Thyroid gland (tissue), 4 donors: ENCODE data around the gene IL1F10. TPM values are rescaled to one million over a fixed set of nuclear protein-coding genes. Genes with fewer than 3 reads are reported as not detected.

Experiments used
- DNase-seq, 2 donors: peaks; one replicate each; pipeline ENCODE4 v3.0.0-alpha.2; 2019
- H3K27ac ChIP-seq, 3 donors: fragments of 200-600 bp; sonication (generic); 1 replicate in 2 of 3; 2 replicates in 1 of 3; pipeline ENCODE4 v1.5.1; 2016 to 2019; ENCODE audit warnings: mild to moderate bottlenecking in 1 of 3, moderate library complexity in 1 of 3
- H3K27me3 ChIP-seq: fragments of 200-600 bp; sonication (generic); one replicate; pipeline ENCODE4 v1.5.1; 2019
- H3K36me3 ChIP-seq, 2 donors: fragments of 200-600 bp; sonication (generic); one replicate each; pipeline ENCODE4 v1.5.1; 2016 to 2019
- H3K4me1 ChIP-seq, 2 donors: fragments of 200-600 bp; sonication (generic); one replicate each; pipeline ENCODE4 v1.5.1; 2017 to 2019
- H3K4me3 ChIP-seq, 3 donors: fragments of 200-600 bp; sonication (generic); replicated peaks in 1 of 3; 1 replicate in 2 of 3; 2 replicates in 1 of 3; pipeline ENCODE4 v1.5.1; 2016; ENCODE audit warnings: mild to moderate bottlenecking in 1 of 3
- H3K9me3 ChIP-seq: fragments of 200-600 bp; sonication (generic); one replicate; pipeline ENCODE4 v1.5.1; 2017
- CTCF ChIP-seq, 6 experiments: fragments of 200-600 bp in 3 of 6; fragments of 450-650 bp in 3 of 6; sonication (generic) in 3 of 6; IDR thresholded peaks; one replicate each; pipeline ENCODE4 v1.5.1; 2016 to 2019; ENCODE audit warnings: antibody characterized with exemption in 6 of 6, mild to moderate bottlenecking in 2 of 6, inconsistent platforms in 1 of 6, moderate library complexity in 1 of 6
- POLR2A ChIP-seq, 2 donors: fragments of 450-650 bp; IDR thresholded peaks; one replicate each; pipeline ENCODE4 v1.6.1; 2017; ENCODE audit warnings: antibody characterized with exemption in 2 of 2, mild to moderate bottlenecking in 2 of 2, moderate library complexity in 1 of 2
- WGBS, 2 donors: methylation state at CpG; one replicate each; pipeline ENCODE4 v1.1.5; 2017; 5-methylcytosine and 5-hydroxymethylcytosine counted together
- intact Hi-C: fragments of 100-400 bp; cut with DNase I; formaldehyde crosslinking; loops from one replicate; pipeline ENCODE4 v1.15.1; 2023
- total RNA-seq, 4 donors: library from RNA; depleted of rRNA; stranded (reverse); fragments of >200 nt; gene quantifications; one replicate each; pipeline ENCODE4 v1.2.3, GENCODE V29; 2016

The IL1F10 gene
- total RNA-seq, 4 donors from 2014 or later = not detected

GRCh38 chr2:113057117-113057516 is 10.7 kb upstream of the IL1F10 start:
- Histone ChIP-seq H3K27ac (no peak overlapping the region), H3K36me3 (no peaks in the 10 kb centered on the region), H3K4me1 (peaks cover 0 to 4% of the 10 kb centered on the region in 2 donors), H3K27me3 (no peaks in the 10 kb centered on the region), H3K9me3 (no peaks in the 10 kb centered on the region), H3K4me3 (no peak overlapping the region)
- no peak for DNase-seq
- intact Hi-C loops = no loop called here
- 79 to 85% methylated on average over 1 of the region's 1 CpG for WGBS, 2 donors
- TF ChIP-seq CTCF (IDR thresholded peaks at IDR 0.05) (no peak), POLR2A (IDR thresholded peaks at IDR 0.05) (no peak)

DNA sequence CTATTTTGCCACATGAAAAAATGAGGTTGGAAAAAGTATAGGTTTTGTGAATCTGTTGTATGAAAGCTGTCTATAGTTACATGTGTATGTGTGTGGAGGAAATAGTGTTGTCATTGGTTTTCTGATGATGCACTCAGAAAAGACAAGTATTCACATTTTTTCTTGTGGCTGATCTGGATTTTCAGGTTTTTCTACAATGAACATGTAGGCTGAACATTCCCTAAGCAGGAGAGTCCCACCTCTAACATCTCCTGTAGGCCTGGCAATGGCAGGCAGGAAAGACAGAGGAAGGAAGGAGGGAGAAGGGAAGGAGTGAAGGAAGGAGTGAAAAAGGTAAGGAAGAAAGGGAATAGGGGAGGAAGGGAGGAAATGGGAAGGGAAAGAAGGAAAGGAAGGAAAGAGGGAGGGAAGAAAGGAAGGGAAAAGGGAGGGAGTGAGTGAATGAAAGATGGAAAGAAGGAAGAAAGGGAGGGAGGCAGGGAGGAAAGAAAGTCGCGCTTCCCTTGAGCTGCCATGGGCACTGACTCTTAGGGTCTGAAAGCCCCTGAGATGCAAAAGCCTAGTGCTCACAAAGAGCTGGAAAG is 9.3 kb upstream of the IL1F10 start:
- H3K27ac ChIP-seq = no peak overlapping the region
- no peaks in the 10 kb centered on the region for H3K9me3 ChIP-seq
- H3K4me3 ChIP-seq = no peak overlapping the region
- WGBS, 2 donors = 59 to 61% methylated on average over 2 of the region's 2 CpGs
- H3K27me3 ChIP-seq = no peaks in the 10 kb centered on the region
- peaks cover 0 to 4% of the 10 kb centered on the region in 2 donors for H3K4me1 ChIP-seq
- no peak for DNase-seq
- no peaks in the 10 kb centered on the region for H3K36me3 ChIP-seq
- TF ChIP-seq POLR2A (IDR thresholded peaks at IDR 0.05) = no peak
- TF ChIP-seq CTCF (IDR thresholded peaks at IDR 0.05) = no peak
- intact Hi-C loops = no loop called here

- H3K36me3 ChIP-seq = no peaks in the 10 kb centered on the region
- intact Hi-C loops = no loop called here
- WGBS, 2 donors = 79% methylated on average over 11 to 15 of the region's 15 CpGs
- no peaks in the 10 kb centered on the region for H3K9me3 ChIP-seq
- no peak for DNase-seq
- no peak within 1 kb of the TSS for H3K4me3 ChIP-seq
- H3K27me3 ChIP-seq = no peaks in the 10 kb centered on the region
- H3K4me1 ChIP-seq = peaks cover 0 to 4% of the 10 kb centered on the region in 2 donors
- no peak for TF ChIP-seq POLR2A (IDR thresholded peaks at IDR 0.05)
- TF ChIP-seq CTCF (IDR thresholded peaks at IDR 0.05) = no peak
- no peak within 1 kb of the TSS for H3K27ac ChIP-seq
Measured at GRCh38 chr2:113058998-113059960, 8.5 kb upstream of the IL1F10 start, which contains the start of gene IL36RN. TSS of gene IL36RN (plus strand) at chr2:113059198. CDS start at chr2:113059439, 241 bp downstream.

GRCh38 chr2:113060396-113060795 is 7.4 kb upstream of the IL1F10 start:
- Histone ChIP-seq H3K9me3 (no peaks in the 10 kb centered on the region), H3K4me1 (peaks cover 0 to 4% of the 10 kb centered on the region in 2 donors), H3K4me3 (no peak overlapping the region), H3K27ac (no peak overlapping the region), H3K27me3 (no peaks in the 10 kb centered on the region), H3K36me3 (no peaks in the 10 kb centered on the region)
- DNase-seq = no peak
- intact Hi-C loops = no loop called here
- no peak for TF ChIP-seq CTCF (IDR thresholded peaks at IDR 0.05)
- TF ChIP-seq POLR2A (IDR thresholded peaks at IDR 0.05) = no peak
- WGBS, 2 donors = 80 to 85% methylated on average over 4 of the region's 4 CpGs

GRCh38 chr2:113060796-113061195 is 7.0 kb upstream of the IL1F10 start:
- intact Hi-C loops = no loop called here
- Histone ChIP-seq H3K36me3 (no peaks in the 10 kb centered on the region), H3K4me3 (no peak overlapping the region), H3K27ac (no peak overlapping the region), H3K27me3 (no peaks in the 10 kb centered on the region), H3K4me1 (peaks cover 0 to 4% of the 10 kb centered on the region in 2 donors), H3K9me3 (no peaks in the 10 kb centered on the region)
- WGBS, 2 donors = 68 to 90% methylated on average over 1 of the region's 1 CpG
- no peak for TF ChIP-seq POLR2A (IDR thresholded peaks at IDR 0.05)
- DNase-seq = no peak
